Non-pigmented ciliary epithelial cell (primary cell): ENCODE measurements around the gene ZMYM4.

ENCODE experiments used
- DNase-seq: peaks from one replicate; pipeline ENCODE4 v3.0.0-alpha.2; 2010; ENCODE audit warnings: low read depth

ZMYM4 gene

GRCh38 chr1:35278886-35279554, 10.5 kb downstream of the ZMYM4 start:
- no peak for DNase-seq

GRCh38 chr1:35279555-35279904, 11.0 kb downstream of the ZMYM4 start:
- DNase-seq, result no peak

GRCh38 chr1:35280006-35280405, 11.5 kb downstream of the ZMYM4 start:
- no peak for DNase-seq

GRCh38 chr1:35281565-35281964, 13.1 kb downstream of the ZMYM4 start:
- no peak for DNase-seq

- no peak for DNase-seq
Measured at GRCh38 chr1:35282172-35282571, 13.7 kb downstream of the ZMYM4 start.

- no peak for DNase-seq
Measured at GRCh38 chr1:35284852-35285251, 16.3 kb downstream of the ZMYM4 start.

- no peak for DNase-seq
Measured at GRCh38 chr1:35285771-35286606, 17.5 kb downstream of the ZMYM4 start.

- no peak for DNase-seq
Measured at GRCh38 chr1:35287807-35288640, 19.5 kb downstream of the ZMYM4 start.

- DNase-seq, result no peak
Measured at GRCh38 chr1:35288761-35289160, 20.3 kb downstream of the ZMYM4 start.

- no peak for DNase-seq
Measured at GRCh38 chr1:35290452-35290851, 21.9 kb downstream of the ZMYM4 start.

GRCh38 chr1:35294809-35295208, 26.3 kb downstream of the ZMYM4 start:
- no peak for DNase-seq

- no peak for DNase-seq
Measured at GRCh38 chr1:35297886-35298285, 29.4 kb downstream of the ZMYM4 start.

GRCh38 chr1:35298464-35298863, 30.0 kb downstream of the ZMYM4 start:
- DNase-seq, result no peak

- no peak for DNase-seq
Measured at GRCh38 chr1:35300376-35300775, 31.9 kb downstream of the ZMYM4 start.

- no peak for DNase-seq
Measured at GRCh38 chr1:35301674-35302392, 33.3 kb downstream of the ZMYM4 start.

- DNase-seq, result no peak
Measured at GRCh38 chr1:35305383-35305782, 36.9 kb downstream of the ZMYM4 start.

- DNase-seq, result no peak
Measured at GRCh38 chr1:35315649-35316048, 47.1 kb downstream of the ZMYM4 start.

- DNase-seq, result no peak
Measured at GRCh38 chr1:35316264-35316663, 47.8 kb downstream of the ZMYM4 start.

- peak; percentile 5 for DNase-seq
Measured at GRCh38 chr1:35319988-35320713, 51.6 kb downstream of the ZMYM4 start.

GRCh38 chr1:35320937-35321336, 52.4 kb downstream of the ZMYM4 start:
- no peak for DNase-seq

- peak; percentile 1 for DNase-seq
Measured at GRCh38 chr1:35324486-35324885, 56.0 kb downstream of the ZMYM4 start.
